ENCODE measurements around the gene EIF2AK3. TPM values are rescaled to one million over a fixed set of nuclear protein-coding genes. Genes with fewer than 3 reads are reported as not detected.
"Not testable (repeated sequence)": the region's sequence is repeated elsewhere in the genome, so short reads cannot be mapped to it uniquely, and the experiment has no call there.

The EIF2AK3 gene
- total and polyA plus RNA-seq, 10 of the 15 experiments (the other 5 are each of a cell fraction or from before 2014, with no cell fraction given): 5.0 to 44.7 (median 22.4) TPM

GRCh38 chr2:88546291-88546690, 81.0 kb downstream of the EIF2AK3 start:
- SMC1A ChIA-PET (ENCODE audit: uncharacterized antibody, unreplicated experiment): interaction anchor here (1.1 to 1.9 kb wide), 3 partner anchors 10 to 22 kb away, joined by 3 to 5 read pairs (median 4); no protein-coding TSS in a partner anchor
- FAIRE-seq; POLR2A ChIA-PET; intact Hi-C loops (cut with micrococcal nuclease; ENCODE audit: unreplicated experiment); ATAC-seq; DNase-seq (ENCODE audit: low read depth, low spot score); H3K79me2 ChIP-seq (ENCODE audit: control insufficient read depth, insufficient read depth, low read length); H3K27me3 ChIP-seq (replicated peaks in 1 of 2; ENCODE audit: control insufficient read depth in 2 of 2, insufficient read depth in 2 of 2, low read length in 1 of 2); H3K27ac ChIP-seq (ENCODE audit: control insufficient read depth, insufficient read depth); H3K4me3 ChIP-seq; H3K9me3 ChIP-seq (replicated peaks; ENCODE audit: control insufficient read depth, insufficient read depth, low read length); H3K36me3 ChIP-seq (ENCODE audit: control insufficient read depth in 2 of 2, insufficient read depth in 2 of 2, low read length in 1 of 2); in situ Hi-C loops (cut with MboI); H3K4me1 ChIP-seq (ENCODE audit: control insufficient read depth, insufficient read depth, low read length); H3K9ac ChIP-seq (ENCODE audit: control insufficient read depth, insufficient read depth, low read length); H2AFZ ChIP-seq (ENCODE audit: control insufficient read depth, low read depth, low read length); RAD21 ChIA-PET (ENCODE audit: unreplicated experiment); BruUV-seq (replicated peaks); H4K20me1 ChIP-seq (ENCODE audit: control insufficient read depth, insufficient read depth); H3K4me2 ChIP-seq (ENCODE audit: control insufficient read depth, insufficient read depth): not testable (repeated sequence)
- CTCF ChIA-PET: interaction anchor here (0.8 to 2.0 kb wide), 3 partner anchors 12 to 124 kb away, joined by 3 to 6 read pairs (median 3); no protein-coding TSS in a partner anchor
- 58% methylated on average over 4 of the region's 4 CpGs for WGBS (ENCODE audit: insufficient coverage, insufficient replicate concordance, low lambda C conversion rate, missing lambda C conversion rate)

- FAIRE-seq: no peak
- no peak for DNase-seq (ENCODE audit: low read depth, low spot score)
- ChIA-PET CTCF (interaction anchor here (2.0 kb wide), 1 partner anchor 125 kb away, joined by 6 read pairs; no protein-coding TSS in a partner anchor), SMC1A (ENCODE audit: uncharacterized antibody, unreplicated experiment) (interaction anchor here (1.7 kb wide), 1 partner anchor 16 kb away, joined by 4 read pairs; no protein-coding TSS in a partner anchor), RAD21 (ENCODE audit: unreplicated experiment) (no interaction called here), POLR2A (no interaction called here)
- Histone ChIP-seq H3K9me3 (replicated peaks; ENCODE audit: control insufficient read depth, insufficient read depth, low read length) (no peaks in the 10 kb centered on the region), H3K36me3 (ENCODE audit: control insufficient read depth in 2 of 2, insufficient read depth in 2 of 2, low read length in 1 of 2) (no peaks in the 10 kb centered on the region), H3K27me3 (replicated peaks in 1 of 2; ENCODE audit: control insufficient read depth in 2 of 2, insufficient read depth in 2 of 2, low read length in 1 of 2) (no peaks in the 10 kb centered on the region; a peak in 1 of 4 replicates), H3K4me1 (ENCODE audit: control insufficient read depth, insufficient read depth, low read length) (no peaks in the 10 kb centered on the region), H3K27ac (ENCODE audit: control insufficient read depth, insufficient read depth) (no peak overlapping the region), H2AFZ (ENCODE audit: control insufficient read depth, low read depth, low read length) (no peak overlapping the region), H3K4me3 (no peak overlapping the region), H4K20me1 (ENCODE audit: control insufficient read depth, insufficient read depth) (no peaks in the 10 kb centered on the region), H3K4me2 (ENCODE audit: control insufficient read depth, insufficient read depth) (no peak overlapping the region), H3K9ac (ENCODE audit: control insufficient read depth, insufficient read depth, low read length) (no peak overlapping the region), H3K79me2 (ENCODE audit: control insufficient read depth, insufficient read depth, low read length) (no peaks in the 10 kb centered on the region)
- BruUV-seq (replicated peaks): no TSS peak
- in situ Hi-C loops (cut with MboI) (no loop called here), intact Hi-C loops (cut with micrococcal nuclease; ENCODE audit: unreplicated experiment) (no loop called here)
- whole genome bisulfite sequencing (ENCODE audit: insufficient coverage, insufficient replicate concordance, low lambda C conversion rate, missing lambda C conversion rate): 44% methylated on average over 5 of the region's 5 CpGs
- ATAC-seq: peak; percentile 81
- no peak for TF ChIP-seq GABPA (IDR thresholded peaks at IDR 0.05; ENCODE audit: low read depth)
- TF ChIP-seq JUNB (IDR thresholded peaks at IDR 0.05): no peak
- no peak for TF ChIP-seq BCL11A (IDR thresholded peaks at IDR 0.05; ENCODE audit: low read depth, low read length)
- peak; percentile 62 for TF ChIP-seq HCFC1 (IDR thresholded peaks at IDR 0.05; ENCODE audit: low read length)
- no peak for TF ChIP-seq SUPT20H (IDR thresholded peaks at IDR 0.05; ENCODE audit: borderline replicate concordance, control insufficient read depth, low read depth, low read length)
- TF ChIP-seq RAD21 (IDR thresholded peaks at IDR 0.05; ENCODE audit: insufficient read depth, low read depth, low read length): no peak
- peak; percentile 70 for TF ChIP-seq SIX5 (IDR thresholded peaks at IDR 0.05; ENCODE audit: low read depth, low read length, severe bottlenecking)
- TF ChIP-seq POLR2AphosphoS5 (IDR thresholded peaks at IDR 0.05; ENCODE audit: low read length): no peak
- peak; percentile 71 for TF ChIP-seq USF1 (IDR thresholded peaks at IDR 0.05; ENCODE audit: borderline replicate concordance, extremely low read length, insufficient read depth, low read depth, low read length)
- TF ChIP-seq ZBTB40 (IDR thresholded peaks at IDR 0.05; ENCODE audit: borderline replicate concordance): no peak
These were observed 82.1 kb downstream of the EIF2AK3 start for GRCh38 chr2:88545118-88545517.
